CD14-positive monocyte (primary cell): ENCODE data around the gene BCL2L2. TPM values are rescaled to one million over a fixed set of nuclear protein-coding genes. Genes with fewer than 3 reads are reported as not detected.

ENCODE experiments used
- DNase-seq, 3 donors: peaks; one replicate each; pipeline ENCODE4 v3.0.0-alpha.2; 2011 to 2022
- H2AFZ ChIP-seq: 2 replicates; pipeline ENCODE4 v1.6.0; 2012; ENCODE audit warnings: mild to moderate bottlenecking, low read depth, low read length, inconsistent platforms; ENCODE audit not compliant: insufficient read depth, poor library complexity, severe bottlenecking
- H3K27ac ChIP-seq, 2 donors: 1 replicate in 1 of 2; 2 replicates in 1 of 2; pipeline ENCODE4 v1.5.1; 2012 to 2013; ENCODE audit warnings: low read length in 2 of 2, control low read depth in 1 of 2, inconsistent platforms in 1 of 2, low read depth in 1 of 2, mild to moderate bottlenecking in 1 of 2
- H3K27me3 ChIP-seq, 2 donors: one replicate each; pipeline versions ENCODE4 v1.6.0 to v1.6.1; 2011 to 2013; ENCODE audit warnings: low read length in 2 of 2; ENCODE audit not compliant: control insufficient read depth in 2 of 2, insufficient read depth in 2 of 2
- H3K36me3 ChIP-seq, 2 donors: replicated peaks in 1 of 2; 1 replicate in 1 of 2; 2 replicates in 1 of 2; pipeline versions ENCODE4 v1.5.1 to v1.6.1; 2012 to 2013; ENCODE audit warnings: low read length in 2 of 2, control low read depth in 1 of 2, inconsistent platforms in 1 of 2, mild to moderate bottlenecking in 1 of 2; ENCODE audit not compliant: insufficient read depth in 2 of 2, control insufficient read depth in 1 of 2
- H3K4me1 ChIP-seq, 2 donors: 1 replicate in 1 of 2; 2 replicates in 1 of 2; pipeline versions ENCODE4 v1.5.1 to v1.6.1; 2012 to 2013; ENCODE audit warnings: low read length in 2 of 2, control low read depth in 1 of 2, inconsistent platforms in 1 of 2, mild to moderate bottlenecking in 1 of 2, moderate library complexity in 1 of 2; ENCODE audit not compliant: insufficient read depth in 2 of 2, control insufficient read depth in 1 of 2
- H3K4me2 ChIP-seq: replicated peaks from 2 replicates; pipeline ENCODE3; 2012; ENCODE audit warnings: low read length, moderate library complexity, mild to moderate bottlenecking; ENCODE audit not compliant: poor library complexity, severe bottlenecking; ENCODE audit errors: extremely low read depth
- H3K4me3 ChIP-seq, 3 experiments: fragments of 200-600 bp in 1 of 3; sonication (generic) in 1 of 3; replicated peaks in 1 of 3; 1 replicate in 2 of 3; 2 replicates in 1 of 3; pipeline ENCODE4 v1.5.1; 2011 to 2013; ENCODE audit warnings: low read length in 3 of 3, mild to moderate bottlenecking in 3 of 3, control low read depth in 2 of 3, low read depth in 2 of 3, inconsistent platforms in 1 of 3, moderate library complexity in 1 of 3
- H3K79me2 ChIP-seq: 2 replicates; pipeline ENCODE4 v1.6.0; 2012; ENCODE audit warnings: mild to moderate bottlenecking, control low read depth, inconsistent platforms, low read length, moderate library complexity; ENCODE audit not compliant: insufficient read depth
- H3K9ac ChIP-seq: 2 replicates; pipeline ENCODE4 v1.6.0; 2017; ENCODE audit warnings: low read length, mild to moderate bottlenecking; ENCODE audit not compliant: insufficient read depth, poor library complexity, severe bottlenecking
- H3K9me3 ChIP-seq, 2 donors: replicated peaks in 1 of 2; 1 replicate in 1 of 2; 2 replicates in 1 of 2; pipeline versions ENCODE4 v1.5.1 to v1.6.1; 2012 to 2013; ENCODE audit warnings: low read length in 2 of 2, control low read depth in 1 of 2; ENCODE audit not compliant: control insufficient read depth in 1 of 2, insufficient read depth in 1 of 2
- H4K20me1 ChIP-seq: 2 replicates; pipeline ENCODE4 v1.6.0; 2012; ENCODE audit warnings: mild to moderate bottlenecking, low read length, control low read depth, moderate library complexity; ENCODE audit not compliant: insufficient read depth
- H3K27ac Mint-ChIP-seq, 7 donors: one replicate each; pipeline ENCODE4 v1.8.0; 2020; ENCODE audit warnings: mild to moderate bottlenecking in 7 of 7, mixed read lengths in 7 of 7, moderate library complexity in 6 of 7, inconsistent platforms in 2 of 7
- H3K27me3 Mint-ChIP-seq, 3 donors: one replicate each; pipeline ENCODE4 v1.8.0; 2021 to 2022; ENCODE audit warnings: low read depth in 3 of 3, mild to moderate bottlenecking in 3 of 3, mixed read lengths in 3 of 3, moderate library complexity in 3 of 3, inconsistent platforms in 1 of 3
- H3K36me3 Mint-ChIP-seq, 2 donors: one replicate each; pipeline ENCODE4 v1.8.0; 2020; ENCODE audit warnings: mixed read lengths in 2 of 2, inconsistent platforms in 1 of 2, mild to moderate bottlenecking in 1 of 2
- H3K4me1 Mint-ChIP-seq: one replicate; pipeline ENCODE4 v1.8.0; 2020; ENCODE audit warnings: mild to moderate bottlenecking, mixed read lengths
- H3K4me3 Mint-ChIP-seq, 2 donors: one replicate each; pipeline ENCODE4 v1.8.0; 2020; ENCODE audit warnings: mild to moderate bottlenecking in 2 of 2, mixed read lengths in 2 of 2, moderate library complexity in 1 of 2
- H3K9me3 Mint-ChIP-seq, 7 donors: one replicate each; pipeline ENCODE4 v1.8.0; 2020 to 2022; ENCODE audit warnings: mixed read lengths in 7 of 7, mild to moderate bottlenecking in 6 of 7, moderate library complexity in 6 of 7, inconsistent platforms in 2 of 7
- WGBS: methylation state at CpG from one replicate; pipeline ENCODE4 v1.1.5; 2013; ENCODE audit warnings: missing lambda C conversion rate; ENCODE audit not compliant: insufficient coverage; 5-methylcytosine and 5-hydroxymethylcytosine counted together
- intact Hi-C, 2 donors: fragments of 100-400 bp; cut with micrococcal nuclease; formaldehyde crosslinking; loops; one replicate each; pipeline versions ENCODE4 v1.15.0 to v1.15.1; 2023
- polyA plus RNA-seq, 3 donors: library from polyadenylated mRNA; depleted of rRNA in 1 of 3; unstranded in 2 of 3; stranded (reverse) in 1 of 3; fragments of 300-500 nt in 2 of 3; fragments of >200 nt in 1 of 3; fragmentation: Illumina TruSeq in 2 of 3; gene quantifications; 1 replicate in 2 of 3; 2 replicates in 1 of 3; pipeline ENCODE4 v1.2.3, GENCODE V29; 2012 to 2021
- TF ChIP-seq, protein P1 (sequence below): fragments of 200-600 bp; IDR thresholded peaks from one replicate; pipeline ENCODE4 v1.8.0; 2022; ENCODE audit warnings: antibody characterized with exemption, mild to moderate bottlenecking

Gene BCL2L2
- polyA plus RNA-seq, 3 donors = 0.90 to 23.7 (median 1.4) TPM

DNA sequence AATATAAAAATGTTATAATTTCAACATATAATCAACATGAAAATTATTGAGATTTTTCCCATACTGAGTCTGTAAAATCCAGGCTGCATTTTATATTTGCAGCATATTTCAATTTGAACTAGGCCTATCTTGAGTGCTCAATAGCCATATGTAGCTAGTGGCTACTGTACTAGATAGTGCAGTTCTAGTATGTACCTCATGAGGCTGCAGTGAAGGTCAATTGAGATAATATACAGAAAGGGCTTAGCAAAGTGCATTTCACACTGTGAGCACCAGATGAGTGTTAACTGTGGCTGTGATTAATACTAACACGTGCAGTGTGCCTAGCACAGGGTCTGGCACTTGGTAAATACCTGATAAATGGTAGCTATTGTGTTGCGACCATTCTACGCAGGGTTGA, 51.4 kb downstream of the BCL2L2 start:
- H3K27ac Mint-ChIP-seq = no peak overlapping the region

DNA sequence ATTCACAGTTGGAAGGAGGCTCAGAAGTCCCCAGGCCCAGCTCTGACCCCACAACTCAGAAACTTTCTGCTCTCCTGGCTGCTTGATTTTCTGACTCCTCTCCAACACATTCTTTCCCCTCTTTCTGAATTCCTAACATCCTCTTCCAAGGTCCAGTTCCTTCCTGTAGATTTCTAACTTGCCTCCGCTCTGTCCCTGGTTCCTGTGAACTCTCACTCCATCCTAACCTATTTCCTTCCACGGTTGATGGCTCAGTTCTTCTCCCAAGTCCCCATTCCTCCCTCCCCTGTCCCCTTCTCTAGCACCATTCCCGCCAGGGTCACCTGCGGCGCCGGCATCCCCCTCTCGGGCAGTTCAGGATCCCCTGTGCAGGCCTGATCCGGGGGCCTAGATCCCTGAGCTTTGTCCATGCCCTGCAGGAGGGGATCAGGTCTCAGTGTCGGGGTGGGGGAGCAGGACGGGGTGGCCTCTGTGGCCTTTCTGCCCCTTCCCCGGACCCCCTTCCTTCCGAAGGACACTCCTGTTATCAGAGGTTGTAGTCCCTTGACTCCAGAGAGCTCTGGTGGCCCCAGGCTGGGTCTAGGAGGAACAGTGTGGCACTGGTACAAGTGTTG, 52.0 kb downstream of the BCL2L2 start:
- H4K20me1 ChIP-seq = no peaks in the 10 kb centered on the region
- peaks cover 0 to 5% of the 10 kb centered on the region in 2 donors for H3K9me3 ChIP-seq
- no peaks in the 10 kb centered on the region for H3K36me3 Mint-ChIP-seq
- no peak overlapping the region for H3K4me3 ChIP-seq
- H3K27me3 Mint-ChIP-seq = peaks cover 25 to 30% (median 29%) of the 10 kb centered on the region in 3 donors
- H3K36me3 ChIP-seq = no peaks in the 10 kb centered on the region
- WGBS = 95% methylated on average over 10 of the region's 12 CpGs
- TF ChIP-seq, protein P1, sequence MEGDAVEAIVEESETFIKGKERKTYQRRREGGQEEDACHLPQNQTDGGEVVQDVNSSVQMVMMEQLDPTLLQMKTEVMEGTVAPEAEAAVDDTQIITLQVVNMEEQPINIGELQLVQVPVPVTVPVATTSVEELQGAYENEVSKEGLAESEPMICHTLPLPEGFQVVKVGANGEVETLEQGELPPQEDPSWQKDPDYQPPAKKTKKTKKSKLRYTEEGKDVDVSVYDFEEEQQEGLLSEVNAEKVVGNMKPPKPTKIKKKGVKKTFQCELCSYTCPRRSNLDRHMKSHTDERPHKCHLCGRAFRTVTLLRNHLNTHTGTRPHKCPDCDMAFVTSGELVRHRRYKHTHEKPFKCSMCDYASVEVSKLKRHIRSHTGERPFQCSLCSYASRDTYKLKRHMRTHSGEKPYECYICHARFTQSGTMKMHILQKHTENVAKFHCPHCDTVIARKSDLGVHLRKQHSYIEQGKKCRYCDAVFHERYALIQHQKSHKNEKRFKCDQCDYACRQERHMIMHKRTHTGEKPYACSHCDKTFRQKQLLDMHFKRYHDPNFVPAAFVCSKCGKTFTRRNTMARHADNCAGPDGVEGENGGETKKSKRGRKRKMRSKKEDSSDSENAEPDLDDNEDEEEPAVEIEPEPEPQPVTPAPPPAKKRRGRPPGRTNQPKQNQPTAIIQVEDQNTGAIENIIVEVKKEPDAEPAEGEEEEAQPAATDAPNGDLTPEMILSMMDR = no peak
- peaks cover 0 to 4% (median 0%) of the 10 kb centered on the region in 7 donors for H3K9me3 Mint-ChIP-seq
- H3K79me2 ChIP-seq = no peaks in the 10 kb centered on the region
- H3K4me1 Mint-ChIP-seq = no peaks in the 10 kb centered on the region
- H3K27ac ChIP-seq = no peak overlapping the region
- H3K4me3 Mint-ChIP-seq = no peak overlapping the region
- H3K27ac Mint-ChIP-seq = no peak overlapping the region
- DNase-seq = no peak
- no peaks in the 10 kb centered on the region for H3K4me1 ChIP-seq
- no peak overlapping the region for H3K4me2 ChIP-seq
- intact Hi-C loops = no loop called here
- H2AFZ ChIP-seq = no peak overlapping the region
- no peak overlapping the region for H3K9ac ChIP-seq
- peaks cover 9 to 36% of the 10 kb centered on the region in 2 donors for H3K27me3 ChIP-seq

More for the DNA sequence above, 51.4 kb downstream of the BCL2L2 start:
- peaks cover under 1% of the 10 kb centered on the region for H3K4me1 Mint-ChIP-seq
- H3K9me3 Mint-ChIP-seq = peaks cover 0 to 5% (median 0%) of the 10 kb centered on the region in 7 donors
- H3K27ac ChIP-seq = no peak overlapping the region
- no peaks in the 10 kb centered on the region for H4K20me1 ChIP-seq
- TF ChIP-seq, protein P1 = no peak
- peaks cover 15 to 37% of the 10 kb centered on the region in 2 donors for H3K27me3 ChIP-seq
- no peaks in the 10 kb centered on the region for H3K79me2 ChIP-seq
- H3K36me3 ChIP-seq = no peaks in the 10 kb centered on the region
- no peak overlapping the region for H2AFZ ChIP-seq
- H3K4me2 ChIP-seq = no peak overlapping the region
- peaks cover 0 to under 1% of the 10 kb centered on the region in 2 donors for H3K36me3 Mint-ChIP-seq
- intact Hi-C loops = no loop called here
- no peak overlapping the region for H3K9ac ChIP-seq
- WGBS = 92% methylated on average over 2 of the region's 3 CpGs
- no peak overlapping the region for H3K4me3 Mint-ChIP-seq
- DNase-seq = no peak
- no peaks in the 10 kb centered on the region for H3K4me1 ChIP-seq
- peaks cover 26 to 30% (median 30%) of the 10 kb centered on the region in 3 donors for H3K27me3 Mint-ChIP-seq
- no peak overlapping the region for H3K4me3 ChIP-seq
- H3K9me3 ChIP-seq = peaks cover 0 to 11% of the 10 kb centered on the region in 2 donors
